ENCODE data around the gene ZMYND11.

- TF ChIP-seq CTCF (tag by site-specific recombination; IDR thresholded peaks at IDR 0.05) (no peak), ZNF138 (tag by site-specific recombination; IDR thresholded peaks at IDR 0.05; ENCODE audit: borderline replicate concordance) (no peak), ZNF558 (tag by site-specific recombination; IDR thresholded peaks at IDR 0.05) (no peak), ZNF701 (tag by site-specific recombination; IDR thresholded peaks at IDR 0.05) (no peak), ZNF518A (tag by site-specific recombination; conservative IDR thresholded peaks at IDR 0.05; ENCODE audit: low read depth) (no peak), ZNF513 (tag by site-specific recombination; IDR thresholded peaks at IDR 0.05) (no peak), KLF17 (tag by site-specific recombination; IDR thresholded peaks at IDR 0.05) (no peak), SP2 (tag by site-specific recombination; IDR thresholded peaks at IDR 0.05) (no peak), ZNF280D (tag by site-specific recombination; IDR thresholded peaks at IDR 0.05) (no peak), OSR2 (tag by site-specific recombination; IDR thresholded peaks at IDR 0.05) (no peak), ZNF747 (tag by site-specific recombination; IDR thresholded peaks at IDR 0.05) (no peak), SP7 (tag by site-specific recombination; IDR thresholded peaks at IDR 0.05) (no peak)
Observed at GRCh38 chr10:226018-226417, 90.8 kb downstream of the ZMYND11 start.
